ENCODE data around the gene EGFL7.

Gene EGFL7

GRCh38 chr9:136720898-136721338 lies 58.2 kb downstream of the EGFL7 start:
- no peak overlapping the region for H3K4me3 ChIP-seq (ENCODE audit: low read depth, low read length)
- peaks cover 33% of the 10 kb centered on the region for H3K4me1 ChIP-seq
- no peaks in the 10 kb centered on the region for H3K9me3 ChIP-seq
- no peak for DNase-seq
- H3K36me3 ChIP-seq = peaks cover 55% of the 10 kb centered on the region
- no peaks in the 10 kb centered on the region for H3K27me3 ChIP-seq
- TF ChIP-seq CTCF (IDR thresholded peaks at IDR 0.05; ENCODE audit: low read depth, low read length) = no peak

GRCh38 chr9:136721339-136722092 lies 58.8 kb downstream of the EGFL7 start:
- H3K4me1 ChIP-seq = peaks cover 35% of the 10 kb centered on the region
- H3K36me3 ChIP-seq = peaks cover 60% of the 10 kb centered on the region
- TF ChIP-seq CTCF (IDR thresholded peaks at IDR 0.05; ENCODE audit: low read depth, low read length) = no peak
- H3K27me3 ChIP-seq = no peaks in the 10 kb centered on the region
- no peaks in the 10 kb centered on the region for H3K9me3 ChIP-seq
- peak; percentile 59 for DNase-seq
- no peak overlapping the region for H3K4me3 ChIP-seq (ENCODE audit: low read depth, low read length)
